HG03103 (cell line): Measurements from ENCODE around the gene MYO1G.

Experiments
- ATAC-seq: cut with Tn5 transposase; IDR thresholded peaks from one replicate; pipeline ENCODE4 v1.9.1; 2021; ENCODE audit warnings: low read depth; ENCODE audit not compliant: unreplicated experiment

MYO1G gene

GRCh38 chr7:44967571-44968446 lies 11.0 kb downstream of the MYO1G start:
- ATAC-seq, result no peak

DNA sequence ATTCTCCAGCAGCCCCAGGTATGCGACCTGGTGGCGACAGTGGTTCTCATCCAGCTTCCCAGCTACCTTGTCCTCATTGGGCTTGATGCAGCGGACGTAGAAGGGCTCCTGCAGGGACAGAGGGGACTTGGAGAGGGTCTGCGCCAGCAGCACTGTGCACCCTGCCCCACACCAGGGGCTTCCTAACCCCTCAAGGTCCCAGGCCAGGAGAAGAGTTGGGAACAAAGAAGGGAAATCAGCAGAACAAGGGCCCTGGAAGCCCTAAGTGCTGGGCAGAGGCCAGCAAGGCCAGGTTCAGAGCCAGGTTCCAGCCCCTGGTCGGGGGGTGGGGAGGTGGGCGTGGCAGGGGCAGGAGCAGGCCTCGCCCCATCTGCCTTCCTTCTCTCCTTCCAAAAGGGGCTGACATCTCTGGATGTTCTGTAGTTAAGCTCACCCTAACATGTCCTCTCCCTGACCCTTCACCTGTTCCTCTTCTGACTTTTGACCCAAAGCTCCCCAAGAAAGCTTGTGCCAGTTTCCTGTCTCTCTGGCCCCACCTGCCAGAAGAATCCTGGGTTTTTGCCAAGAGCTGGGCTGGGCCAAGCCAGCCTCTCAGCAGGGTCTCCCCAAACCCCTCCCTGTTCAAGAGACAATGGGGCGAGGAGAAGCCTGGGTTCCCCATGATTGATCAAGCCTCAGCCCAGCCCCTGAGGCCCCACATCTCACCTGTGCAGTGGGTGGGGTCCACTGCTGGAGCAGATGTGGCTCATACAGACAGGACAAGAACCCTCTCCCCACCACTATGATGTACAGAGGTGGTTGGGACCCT lies 11.9 kb downstream of the MYO1G start:
- no peak for ATAC-seq

GRCh38 chr7:44965937-44966730 lies 12.7 kb downstream of the MYO1G start:
- no peak for ATAC-seq

- no peak for ATAC-seq
These were observed 13.3 kb downstream of the MYO1G start for GRCh38 chr7:44965441-44965903.

DNA sequence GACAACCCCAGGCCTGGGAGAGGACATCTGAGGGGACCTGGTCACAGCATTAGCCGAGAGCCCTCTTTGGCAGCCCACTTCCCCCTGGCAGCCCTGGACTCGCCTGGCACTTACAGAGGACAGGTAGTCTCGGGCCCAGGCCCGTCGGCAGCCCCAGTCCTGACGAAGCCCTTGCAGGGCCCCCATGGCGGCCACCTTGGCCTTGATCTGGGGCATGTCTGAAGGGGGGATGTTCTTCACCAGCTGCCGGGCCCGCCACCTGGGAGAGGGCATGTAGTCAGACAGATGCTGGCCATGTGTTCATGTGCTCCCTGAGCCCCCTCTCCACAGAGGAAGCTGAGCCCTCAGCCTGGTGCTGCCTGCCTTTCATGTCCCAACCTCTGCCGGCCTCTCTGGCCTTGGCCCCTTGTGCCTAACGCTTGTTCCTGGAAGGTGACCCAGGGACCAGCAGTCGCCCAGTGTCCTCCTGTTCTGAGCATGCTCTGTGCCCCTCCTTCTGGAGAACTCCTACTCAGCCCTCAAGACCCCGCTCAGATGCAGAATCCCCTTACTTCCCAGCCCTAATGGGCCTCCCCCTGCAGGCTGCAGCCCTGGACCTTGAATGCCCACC lies 13.9 kb downstream of the MYO1G start:
- no peak for ATAC-seq

DNA sequence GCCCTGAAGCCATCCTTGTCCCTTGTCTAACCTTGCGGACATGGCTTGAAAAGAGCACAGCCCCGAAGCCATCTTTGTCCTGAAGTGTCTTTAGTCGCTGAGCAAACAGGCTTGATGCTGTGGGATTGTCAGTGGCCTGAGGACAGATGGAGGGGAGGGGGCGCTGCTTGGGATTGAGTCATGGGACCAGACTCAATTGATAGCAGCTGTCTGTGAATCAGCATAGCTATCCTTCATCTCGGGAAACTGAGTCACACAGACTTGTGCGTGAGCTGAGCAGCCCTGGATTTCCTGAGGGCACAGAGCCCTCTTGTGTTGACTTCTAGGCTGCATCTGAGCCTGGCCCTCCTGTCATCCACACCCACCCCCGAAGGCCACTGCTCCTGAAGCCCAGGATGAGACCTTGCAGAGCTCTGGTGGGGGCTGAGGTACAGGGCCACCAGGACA lies 14.4 kb downstream of the MYO1G start:
- ATAC-seq, result no peak

DNA sequence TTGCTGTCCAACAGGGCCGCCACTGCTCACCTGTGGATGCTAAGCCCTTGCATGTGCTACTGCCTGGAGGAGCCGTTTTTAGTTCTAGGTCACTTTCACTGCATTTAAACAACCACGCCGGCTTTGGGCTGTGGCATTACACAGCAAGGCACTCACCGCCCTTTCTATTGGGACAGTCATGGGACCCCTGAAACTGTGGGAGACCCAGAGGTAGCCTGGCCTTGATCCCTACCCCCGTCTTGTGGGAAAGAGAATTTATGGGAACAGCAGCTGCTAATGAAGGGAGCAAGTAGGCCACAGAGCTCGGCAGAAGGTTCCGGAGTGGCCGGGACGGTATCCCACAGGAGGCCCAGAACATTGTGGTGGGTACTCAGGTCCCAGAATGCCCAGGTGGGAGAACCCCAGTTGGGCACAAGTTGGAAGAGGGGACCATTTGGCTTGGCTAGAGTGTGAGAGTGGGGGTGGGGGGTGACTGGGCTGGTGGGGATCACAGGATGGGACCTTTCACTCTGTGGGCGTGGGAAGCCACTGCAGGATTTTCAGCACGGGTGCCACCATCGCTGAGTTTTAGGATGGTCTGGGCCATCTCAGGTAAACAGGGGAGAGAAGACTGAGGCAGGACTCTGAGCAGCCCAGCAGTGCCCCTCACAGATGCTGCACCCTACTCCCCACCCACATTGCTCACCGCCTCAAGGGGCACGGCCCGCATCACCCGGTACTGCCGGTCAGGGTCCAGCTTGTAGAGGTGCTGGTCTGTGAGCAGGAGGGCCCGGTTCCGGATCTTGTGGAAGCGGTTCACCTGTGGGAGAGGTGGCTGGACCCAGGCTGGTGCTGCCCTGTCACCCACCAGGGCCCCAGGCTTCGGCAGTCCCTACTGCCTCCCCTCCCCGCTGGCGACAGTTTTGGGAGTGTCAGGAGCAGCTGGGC lies 15.2 kb downstream of the MYO1G start:
- no peak for ATAC-seq

DNA sequence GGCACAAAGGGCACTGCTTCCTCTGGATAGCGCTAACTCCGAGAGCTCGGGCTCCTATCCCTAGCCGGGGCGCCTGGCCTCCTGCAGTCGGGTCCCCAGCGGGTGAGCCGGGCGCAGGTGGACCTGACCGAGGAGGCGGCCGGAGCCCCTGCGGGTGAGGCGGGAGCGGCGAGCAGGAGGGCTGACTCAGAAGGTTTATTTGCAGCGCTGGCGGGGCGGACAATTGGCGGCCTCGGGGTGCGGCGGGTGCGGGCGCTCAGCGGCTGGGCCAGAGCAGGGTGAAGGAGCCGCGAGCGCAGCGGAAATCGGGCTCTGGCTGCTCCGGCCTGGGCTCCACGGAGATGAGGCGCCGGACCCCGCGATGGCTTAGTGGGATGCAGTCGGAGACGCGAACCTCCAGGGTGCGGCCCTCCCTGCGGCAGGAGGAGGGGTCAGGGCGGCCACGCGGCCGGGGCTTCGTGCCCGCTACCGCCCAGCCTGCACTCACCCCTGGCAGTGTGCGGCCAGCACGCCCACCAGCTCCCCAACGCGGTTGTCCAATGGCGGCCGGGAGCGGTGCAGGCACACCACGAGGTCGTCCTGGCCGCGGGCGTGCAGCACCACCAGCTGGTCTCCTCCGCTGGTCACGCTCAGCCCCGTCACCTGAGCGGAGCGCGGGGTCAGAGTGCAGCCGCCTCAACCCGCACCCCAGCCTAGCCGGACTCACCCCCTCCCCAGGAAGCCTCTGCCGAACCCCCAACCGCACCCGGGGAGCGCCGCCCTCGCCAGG lies 16.1 kb downstream of the MYO1G start:
- no peak for ATAC-seq

DNA sequence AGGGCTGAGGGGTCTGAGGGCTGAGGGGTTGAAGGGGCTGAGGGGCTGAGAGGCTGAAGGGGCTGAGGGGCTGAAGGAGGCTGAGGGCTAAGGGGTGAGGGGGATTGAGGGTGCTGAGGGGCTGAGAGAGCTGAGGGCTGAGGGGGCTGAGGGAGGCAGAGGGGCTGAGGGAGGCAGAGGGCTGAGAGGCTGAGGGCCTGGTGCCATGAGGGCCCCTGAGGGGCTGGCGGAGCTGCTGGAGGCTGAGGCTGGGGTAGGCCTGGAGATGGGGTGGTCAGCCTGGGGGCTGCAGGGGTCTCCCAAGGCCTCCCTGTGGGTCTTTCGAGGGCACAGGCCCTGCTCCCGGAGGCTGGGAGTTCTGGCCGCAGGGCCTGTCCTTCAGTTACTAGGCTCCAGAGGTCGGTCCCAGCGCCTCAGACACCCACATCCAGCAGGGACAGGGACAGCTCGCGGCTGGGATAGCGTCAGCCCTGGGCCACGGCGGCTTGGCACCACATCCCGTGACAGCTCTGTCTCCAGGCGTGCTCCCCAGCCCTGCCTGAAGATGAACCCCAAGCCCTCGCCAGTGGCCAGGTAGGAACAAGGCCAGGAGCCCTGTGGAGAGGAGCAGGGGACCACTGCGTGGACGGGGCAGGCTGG lies 16.9 kb downstream of the MYO1G start:
- no peak for ATAC-seq

DNA sequence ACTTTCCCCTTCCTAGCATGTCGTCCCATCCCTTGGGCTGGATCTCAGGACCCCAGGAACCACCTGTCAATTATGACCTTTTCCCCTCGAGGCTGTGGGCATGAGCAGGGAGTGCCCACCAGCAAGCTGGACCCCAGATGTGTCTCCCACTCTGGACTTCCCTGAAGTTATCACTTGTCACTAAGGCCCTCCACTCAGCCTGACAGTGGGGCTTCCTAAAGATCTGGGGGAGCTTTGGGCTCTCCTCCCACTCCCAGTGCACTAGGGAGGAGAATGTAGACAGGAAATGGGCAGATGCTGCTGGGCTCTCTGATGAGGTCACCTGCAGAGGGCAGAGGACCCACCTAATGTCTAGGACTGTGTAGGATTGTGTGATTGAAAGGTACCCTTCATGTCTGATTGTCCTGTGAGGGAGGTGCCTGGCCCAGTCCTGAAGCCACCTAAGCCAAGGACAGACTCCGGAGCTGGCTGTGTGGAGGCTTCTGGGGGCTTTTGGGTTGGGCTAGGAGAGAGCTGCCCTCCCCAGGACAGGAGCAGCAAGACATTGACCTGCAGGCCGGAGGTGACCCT lies 18.7 kb downstream of the MYO1G start:
- no peak for ATAC-seq

- ATAC-seq, result no peak
These were observed 19.3 kb downstream of the MYO1G start for GRCh38 chr7:44959433-44959951.

GRCh38 chr7:44958645-44959344 lies 20.0 kb downstream of the MYO1G start:
- no peak for ATAC-seq

DNA sequence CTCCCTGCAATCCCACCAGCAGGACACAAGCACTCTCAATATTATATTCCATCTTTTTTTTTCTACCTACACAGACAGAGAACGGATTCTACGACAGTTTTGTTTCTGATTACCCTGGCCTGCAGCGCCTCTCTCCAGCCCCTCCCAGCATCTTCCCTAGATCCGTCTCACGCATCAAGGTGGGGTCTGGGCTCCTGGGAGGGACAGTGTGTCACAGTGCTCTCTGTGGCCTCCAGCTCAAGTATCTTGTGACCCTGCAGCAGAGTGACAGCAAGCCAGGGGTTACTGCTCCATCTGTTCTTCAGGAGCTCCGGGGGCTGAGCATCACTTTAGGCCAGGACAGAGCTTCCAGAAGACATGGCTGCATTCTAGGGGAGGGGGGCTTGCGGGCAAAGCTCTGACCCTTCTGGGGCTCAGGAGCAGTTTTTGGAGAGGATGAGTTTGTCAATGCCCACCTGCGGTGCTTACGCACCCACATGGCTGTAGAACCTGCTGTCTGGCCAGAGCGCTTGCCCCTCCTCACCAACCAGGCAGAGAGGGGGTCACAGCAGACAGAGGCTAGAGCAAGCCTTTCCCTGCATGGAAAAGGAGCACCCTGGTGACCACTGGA lies 22.6 kb downstream of the MYO1G start:
- ATAC-seq, result no peak

GRCh38 chr7:44955733-44956132 lies 23.1 kb downstream of the MYO1G start:
- no peak for ATAC-seq

DNA sequence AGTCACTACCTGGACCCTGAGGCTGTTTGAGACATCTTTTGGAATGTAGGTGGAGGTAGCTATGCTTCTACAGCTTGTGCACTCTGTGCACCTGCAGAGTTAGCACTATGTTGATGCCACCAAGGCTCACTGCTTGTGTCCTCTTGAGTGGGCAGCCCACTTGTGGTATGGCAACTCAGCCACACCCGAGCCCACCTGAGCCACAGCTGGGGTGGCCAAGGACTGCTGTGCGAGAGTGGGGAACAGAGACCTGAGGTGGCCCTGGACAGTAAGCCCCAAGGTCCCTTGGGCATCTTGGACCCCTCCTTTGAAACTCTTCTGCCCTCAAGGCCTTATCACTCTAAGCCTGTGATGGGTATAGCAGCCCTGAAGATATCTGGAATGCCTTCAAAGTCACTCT lies 25.7 kb downstream of the MYO1G start:
- ATAC-seq, result no peak

DNA sequence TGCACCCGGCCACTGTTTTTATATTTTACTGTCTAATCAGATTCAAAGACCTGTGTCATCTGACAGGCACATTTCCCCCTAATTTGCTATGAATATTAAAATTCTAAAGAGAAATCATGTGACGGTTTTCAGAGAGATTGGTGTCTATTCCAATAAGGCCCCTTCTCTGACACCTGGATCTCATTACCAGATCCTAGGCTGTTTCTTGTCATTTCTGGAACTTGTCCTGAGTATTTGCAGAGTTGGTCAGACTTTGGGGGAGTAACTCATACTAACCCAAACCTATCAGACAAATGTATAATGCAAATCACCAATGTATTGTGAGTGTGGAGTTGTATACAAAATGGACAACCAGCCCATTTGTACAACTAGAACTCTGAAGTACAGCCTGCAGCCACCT lies 29.5 kb downstream of the MYO1G start:
- no peak for ATAC-seq

- no peak for ATAC-seq
These were observed 33.3 kb downstream of the MYO1G start for GRCh38 chr7:44945479-44945878.
